A549 (cell line): Measurements from ENCODE around the gene SHCBP1. TPM values are rescaled to one million over a fixed set of nuclear protein-coding genes. Genes with fewer than 3 reads are reported as not detected.
A peak's percentile ranks its signal among the peaks of the same experiment; 100 is the strongest.
"Not testable (repeated sequence)": the region's sequence is repeated elsewhere in the genome, so short reads cannot be mapped to it uniquely, and the experiment has no call there.

Experiments
- ATAC-seq, 2 experiments: fragments of 200-7000 bp in 1 of 2; fragments of >200 bp in 1 of 2; cut with Nextera tagmentation in 1 of 2; cut with Tn5 transposase in 1 of 2; 3 replicates each; pipeline versions ENCODE4 v1.8.0 to v1.9.1; 2018 to 2020; ENCODE audit warnings: mild to moderate bottlenecking in 1 of 2, moderate library complexity in 1 of 2
- CTCF ChIA-PET: fragments of 300-600 bp; sonication (Branson Sonifier 250); formaldehyde crosslinking; extraction: SDS; loops from one replicate; lab custom pipeline; 2021; ENCODE audit warnings: antibody characterized with exemption, inconsistent platforms; lab: Yijun Ruan, JAX
- POLR2A ChIA-PET: fragments of 350-600 bp; formaldehyde crosslinking; extraction: SDS; loops from one replicate; lab custom pipeline; 2021; ENCODE audit warnings: antibody characterized with exemption, inconsistent platforms; lab: Yijun Ruan, JAX
- DNase-seq, 2 experiments: peaks; one replicate each; pipeline versions ENCODE4 v3.0.0 to v3.0.0-alpha.2; 2011 to 2016; ENCODE audit warnings: low read depth in 1 of 2, low spot score in 1 of 2
- FAIRE-seq: peaks from 2 replicates; lab custom pipeline; 2011; peaks lifted over from hg19 to GRCh38; lab: Jason Lieb, UNC
- H3K27ac ChIP-seq, 2 experiments: fragments of >200 bp; sonication (Bioruptor Twin); formaldehyde crosslinking; 3 replicates each; pipeline ENCODE4 v1.5.1; 2016 to 2017
- H3K4me1 ChIP-seq: fragments of >200 bp; sonication (Bioruptor Twin); formaldehyde crosslinking; 3 replicates; pipeline ENCODE4 v1.6.1; 2016
- H3K4me2 ChIP-seq: fragments of >200 bp; sonication (Bioruptor Twin); formaldehyde crosslinking; 3 replicates; pipeline ENCODE4 v1.6.1; 2016
- H3K4me3 ChIP-seq: fragments of >200 bp; sonication (Bioruptor Twin); formaldehyde crosslinking; 3 replicates; pipeline ENCODE4 v1.5.1; 2016
- H3K9me3 ChIP-seq: fragments of >200 bp; sonication (Bioruptor Twin); formaldehyde crosslinking; 3 replicates; pipeline ENCODE4 v1.6.1; 2016
- CBX2 ChIP-seq: fragments of 200-600 bp; sonication (generic); IDR thresholded peaks from 2 replicates; pipeline ENCODE4 v1.6.1; 2016; ENCODE audit warnings: low read depth, mild to moderate bottlenecking, borderline replicate concordance
- CHD4 ChIP-seq: fragments of 200-600 bp; sonication (generic); IDR thresholded peaks from 2 replicates; pipeline ENCODE4 v1.6.1; 2016; ENCODE audit warnings: antibody characterized with exemption, mild to moderate bottlenecking, borderline replicate concordance
- CTCF ChIP-seq: fragments of >200 bp; sonication (Bioruptor Twin); formaldehyde crosslinking; IDR thresholded peaks from 3 replicates; pipeline ENCODE4 v1.5.1; 2016
- EP300 ChIP-seq, 2 experiments: fragments of >200 bp; sonication (Bioruptor Twin); formaldehyde crosslinking; IDR thresholded peaks; 2 replicates in 1 of 2; 3 replicates in 1 of 2; pipeline ENCODE4 v1.6.1; 2016 to 2017
- GATA3 ChIP-seq: IDR thresholded peaks from 2 replicates; pipeline ENCODE4 v1.6.1; 2012; ENCODE audit warnings: borderline replicate concordance
- HEYL ChIP-seq: fragments of 250-450 bp; sonication (Bioruptor Pico); IDR thresholded peaks from 2 replicates; pipeline ENCODE4 v1.8.0; 2021; ENCODE audit warnings: mild to moderate bottlenecking, moderate library complexity
- HOXB13 ChIP-seq: fragments of 250-450 bp; sonication (Bioruptor Pico); IDR thresholded peaks from 2 replicates; pipeline ENCODE4 v1.5.0; 2020; ENCODE audit warnings: low read depth, mild to moderate bottlenecking, moderate library complexity
- MYC ChIP-seq: IDR thresholded peaks from 2 replicates; pipeline ENCODE4 v1.6.1; 2012; ENCODE audit warnings: mild to moderate bottlenecking, inconsistent platforms, low read length, improper control_type of control experiment, borderline replicate concordance
- RAD21 ChIP-seq, 2 experiments: fragments of >200 bp in 1 of 2; sonication (Bioruptor Twin) in 1 of 2; formaldehyde crosslinking in 1 of 2; IDR thresholded peaks in 1 of 2; conservative IDR thresholded peaks in 1 of 2; 2 replicates in 1 of 2; 3 replicates in 1 of 2; pipeline ENCODE4 v1.6.1; 2012 to 2018; ENCODE audit warnings: inconsistent platforms in 1 of 2
- RARB ChIP-seq: fragments of 250-450 bp; sonication (Bioruptor Pico); IDR thresholded peaks from 2 replicates; pipeline ENCODE4 v1.8.0; 2021; ENCODE audit warnings: mild to moderate bottlenecking, moderate library complexity
- RNF2 ChIP-seq: fragments of 200-600 bp; sonication (generic); IDR thresholded peaks from 2 replicates; pipeline ENCODE4 v1.6.1; 2016; ENCODE audit warnings: low read depth, mild to moderate bottlenecking, antibody characterized with exemption, moderate library complexity, borderline replicate concordance
- SMC3 ChIP-seq: fragments of >200 bp; sonication (Bioruptor Twin); formaldehyde crosslinking; IDR thresholded peaks from 3 replicates; pipeline ENCODE4 v1.6.1; 2018; ENCODE audit warnings: inconsistent platforms
- SREBF2 ChIP-seq: fragments of 450-650 bp; IDR thresholded peaks from 2 replicates; pipeline ENCODE4 v1.6.1; 2014; ENCODE audit warnings: mild to moderate bottlenecking, moderate library complexity
- ZNF302 ChIP-seq: fragments of 250-450 bp; sonication (Bioruptor Pico); IDR thresholded peaks from 2 replicates; pipeline ENCODE4 v1.9.0; 2021; ENCODE audit warnings: inconsistent platforms, mild to moderate bottlenecking, moderate library complexity
- ZSCAN20 ChIP-seq: fragments of 250-450 bp; sonication (Bioruptor Pico); IDR thresholded peaks from 2 replicates; pipeline ENCODE4 v1.8.0; 2022; ENCODE audit warnings: mild to moderate bottlenecking, moderate library complexity
- WGBS: methylation state at CpG from one replicate; pipeline ENCODE4 v1.1.6; 2017; ENCODE audit errors: missing lambda C conversion rate; 5-methylcytosine and 5-hydroxymethylcytosine counted together
- polyA plus RNA-seq, 4 experiments: library from polyadenylated mRNA; depleted of rRNA in 3 of 4; stranded (reverse); fragments of >200 nt; fragmentation: RNase III in 1 of 4; extraction: RNeasy Plus Mini Kit Qiagen cat#74134 plus additional on column Dnase treatment in 1 of 4; gene quantifications; 2 replicates in 3 of 4; 3 replicates in 1 of 4; pipeline ENCODE4 v1.2.3, GENCODE V29; 2011 to 2017

SHCBP1 gene
- polyA plus RNA-seq, 2 of the 4 experiments (the other 2 are of a cell fraction): 46.0 to 53.6 TPM

GRCh38 chr16:46632778-46633733 is 11.9 kb upstream of the SHCBP1 start:
- no peak for FAIRE-seq
- H3K4me3 ChIP-seq: no peak overlapping the region
- TF ChIP-seq ZNF302 (CRISPR knock-in tag): no peak
- TF ChIP-seq CBX2: no peak
- no peak for TF ChIP-seq ZSCAN20 (CRISPR knock-in tag)
- TF ChIP-seq EP300 (IDR thresholded peaks at IDR 0.05): no peak
- TF ChIP-seq MYC: no peak
- TF ChIP-seq, all 56 proteins: peak for 0
- POLR2A ChIA-PET: no interaction called here
- Histone ChIP-seq H3K27ac (no peak overlapping the region), H3K4me2 (no peak overlapping the region), H3K4me1 (0 out of 3 replicates have a peak, but pooled peaks cover 4% of the 10 kb centered on the region), H3K9me3 (no peaks in the 10 kb centered on the region)
- WGBS: 67% methylated on average over 19 of the region's 32 CpGs
- CTCF ChIA-PET: no interaction called here
- no peak for DNase-seq
- peak in 1 of 2 experiments; percentile 7; a peak in 1 of 6 replicates for ATAC-seq

- Histone ChIP-seq H3K9me3 (no peaks in the 10 kb centered on the region), H3K4me3 (no peak overlapping the region), H3K4me1 (0 out of 3 replicates have a peak, but pooled peaks cover 4% of the 10 kb centered on the region), H3K4me2 (peak overlapping the region; percentile 65), H3K27ac (peak overlapping the region in 1 of 2 experiments; percentile 57; a peak in 3 of 6 replicates)
- TF ChIP-seq HOXB13 (CRISPR knock-in tag): no peak
- TF ChIP-seq CTCF: peak; percentile 44
- TF ChIP-seq RAD21 (conservative IDR thresholded peaks at IDR 0.05 in 1 of 2, IDR thresholded peaks at IDR 0.05 in 1 of 2): peak in 1 of 2 experiments; percentile 19; a peak in 1 of 5 replicates
- 0 out of 3 replicates have a peak, but pooled peaks have one; percentile 15 for TF ChIP-seq SMC3
- 30% methylated on average over 10 of the region's 10 CpGs for WGBS
- peak; percentile 53 to 83 for ATAC-seq
- ChIA-PET POLR2A (interaction anchor here (1.2 kb wide), 1 partner anchor 8 kb away, joined by 4 read pairs; the partner anchor contains the start of gene SHCBP1), CTCF (interaction anchor here (0.7 to 2.5 kb wide), 17 partner anchors 9 to 301 kb away, joined by 3 to 16 read pairs (median 3); partner anchors contain the start of gene SHCBP1)
- no peak for FAIRE-seq
- peak; percentile 58 to 60 for DNase-seq
These were observed 8.4 kb upstream of the SHCBP1 start for GRCh38 chr16:46629331-46630219.

- Histone ChIP-seq H3K4me3 (no peak overlapping the region), H3K4me1 (0 out of 3 replicates have a peak, but pooled peaks cover 4% of the 10 kb centered on the region), H3K27ac (no peak overlapping the region), H3K9me3 (no peaks in the 10 kb centered on the region), H3K4me2 (no peak overlapping the region)
- no peak for ATAC-seq
- no peak for TF ChIP-seq RARB (CRISPR knock-in tag)
- no peak for TF ChIP-seq HEYL (CRISPR knock-in tag)
- no peak for TF ChIP-seq SREBF2
- TF ChIP-seq EP300 (IDR thresholded peaks at IDR 0.05): no peak
- TF ChIP-seq ZSCAN20 (CRISPR knock-in tag): no peak
- TF ChIP-seq GATA3: no peak
- no peak for TF ChIP-seq CHD4
- TF ChIP-seq RNF2: no peak
- CTCF ChIA-PET: interaction anchor here (1.2 kb wide), 1 partner anchor 9 kb away, joined by 3 read pairs; no protein-coding TSS in a partner anchor
- no peak for DNase-seq
- POLR2A ChIA-PET: no interaction called here
- WGBS: 73% methylated on average over 5 of the region's 5 CpGs
- no peak for FAIRE-seq
These were observed 6.6 kb upstream of the SHCBP1 start for GRCh38 chr16:46627746-46628145.

GRCh38 chr16:46626681-46627080 is 5.5 kb upstream of the SHCBP1 start:
- CTCF ChIA-PET, H3K9me3 ChIP-seq, H3K4me1 ChIP-seq, H3K4me3 ChIP-seq, H3K4me2 ChIP-seq, DNase-seq, ATAC-seq, H3K27ac ChIP-seq, FAIRE-seq, POLR2A ChIA-PET: not testable (repeated sequence)
- 89% methylated on average over 14 of the region's 22 CpGs for WGBS

- H3K4me1 ChIP-seq, ATAC-seq, H3K4me2 ChIP-seq, POLR2A ChIA-PET, H3K9me3 ChIP-seq, CTCF ChIA-PET, DNase-seq, FAIRE-seq, H3K4me3 ChIP-seq, H3K27ac ChIP-seq: not testable (repeated sequence)
- WGBS: 73% methylated on average over 4 of the region's 6 CpGs
These were observed 3.7 kb upstream of the SHCBP1 start for GRCh38 chr16:46624862-46625261.

- H3K9me3 ChIP-seq, POLR2A ChIA-PET, ATAC-seq, CTCF ChIA-PET, H3K4me2 ChIP-seq, H3K4me1 ChIP-seq, DNase-seq, H3K4me3 ChIP-seq, H3K27ac ChIP-seq, FAIRE-seq: not testable (repeated sequence)
- WGBS: no CpG with 5 or more reads among the region's 6 CpGs
These were observed 2.5 kb upstream of the SHCBP1 start for GRCh38 chr16:46623707-46624106.
